Lower leg skin (tissue), 4 donors: ENCODE data around the gene FAM171A1. TPM values are rescaled to one million over a fixed set of nuclear protein-coding genes. Genes with fewer than 3 reads are reported as not detected.
"Not testable (repeated sequence)": the region's sequence is repeated elsewhere in the genome, so short reads cannot be mapped to it uniquely, and the experiment has no call there.

Experiments used
- DNase-seq, 2 donors: peaks; one replicate each; pipeline ENCODE4 v3.0.0-alpha.2; 2019; ENCODE audit warnings: low spot score in 2 of 2
- H3K4me3 ChIP-seq: fragments of 200-600 bp; sonication (generic); 2 replicates; pipeline ENCODE4 v1.5.1; 2017; ENCODE audit warnings: mild to moderate bottlenecking, low read depth; ENCODE audit not compliant: poor library complexity, severe bottlenecking
- CTCF ChIP-seq, 3 donors: fragments of 450-650 bp; IDR thresholded peaks; one replicate each; pipeline ENCODE4 v1.5.1; 2016; ENCODE audit warnings: antibody characterized with exemption in 3 of 3, mild to moderate bottlenecking in 3 of 3, moderate library complexity in 2 of 3
- POLR2A ChIP-seq, 2 donors: fragments of 450-650 bp; IDR thresholded peaks; one replicate each; pipeline ENCODE4 v1.6.1; 2016 to 2017; ENCODE audit warnings: antibody characterized with exemption in 2 of 2, mild to moderate bottlenecking in 1 of 2, moderate library complexity in 1 of 2
- WGBS, 2 donors: methylation state at CpG; one replicate each; pipeline ENCODE4 v1.1.5; 2018; 5-methylcytosine and 5-hydroxymethylcytosine counted together
- intact Hi-C: fragments of 100-400 bp; cut with DNase I; formaldehyde crosslinking; loops from one replicate; pipeline ENCODE4 v1.15.0; 2023; ENCODE audit warnings: low total_unique reads
- total RNA-seq, 4 donors: library from RNA; depleted of rRNA; stranded (reverse); fragments of >200 nt; gene quantifications; one replicate each; pipeline ENCODE4 v1.1.0, GENCODE V29; 2016

FAM171A1 gene
- total RNA-seq, 4 donors from 2014 or later = 2.7 to 5.4 (median 3.1) TPM

GRCh38 chr10:15393139-15393825 is 22.2 kb upstream of the FAM171A1 start:
- TF ChIP-seq POLR2A (IDR thresholded peaks at IDR 0.05) (no peak), CTCF (IDR thresholded peaks at IDR 0.05) (no peak)
- intact Hi-C loops = no loop called here
- WGBS, 2 donors = 67 to 76% methylated on average over 4 of the region's 4 CpGs
- H3K4me3 ChIP-seq = no peak overlapping the region
- DNase-seq = no peak

- DNase-seq = no peak
- 61 to 71% methylated on average over 5 of the region's 5 CpGs for WGBS, 2 donors
- TF ChIP-seq POLR2A (IDR thresholded peaks at IDR 0.05) (no peak), CTCF (IDR thresholded peaks at IDR 0.05) (no peak)
- no peak overlapping the region for H3K4me3 ChIP-seq
- intact Hi-C loops = no loop called here
Measured at GRCh38 chr10:15391491-15391890, 20.4 kb upstream of the FAM171A1 start.

GRCh38 chr10:15388172-15388571 is 17.1 kb upstream of the FAM171A1 start:
- DNase-seq, intact Hi-C loops, H3K4me3 ChIP-seq: not testable (repeated sequence)
- WGBS, 2 donors = 94% methylated on average over 7 of the region's 7 CpGs

GRCh38 chr10:15387021-15387420 is 15.9 kb upstream of the FAM171A1 start:
- no peak for TF ChIP-seq CTCF (IDR thresholded peaks at IDR 0.05)
- no peak for TF ChIP-seq POLR2A (IDR thresholded peaks at IDR 0.05)
- no peak overlapping the region for H3K4me3 ChIP-seq
- WGBS, 2 donors = 48 to 52% methylated on average over 5 of the region's 5 CpGs
- intact Hi-C loops = no loop called here
- DNase-seq = no peak

- 69 to 72% methylated on average over 17 of the region's 17 CpGs for WGBS, 2 donors
- H3K4me3 ChIP-seq = no peak overlapping the region
- TF ChIP-seq CTCF (IDR thresholded peaks at IDR 0.05) (no peak), POLR2A (IDR thresholded peaks at IDR 0.05) (no peak)
- DNase-seq = no peak
- intact Hi-C loops = no loop called here
Measured at GRCh38 chr10:15385552-15386455, 14.7 kb upstream of the FAM171A1 start.

GRCh38 chr10:15381420-15381819 is 10.3 kb upstream of the FAM171A1 start:
- WGBS, 2 donors = 51 to 56% methylated on average over 4 of the region's 4 CpGs
- no peak for DNase-seq
- intact Hi-C loops = no loop called here
- TF ChIP-seq CTCF (IDR thresholded peaks at IDR 0.05) = no peak
- TF ChIP-seq POLR2A (IDR thresholded peaks at IDR 0.05) = no peak
- H3K4me3 ChIP-seq = no peak overlapping the region
